Neural cell (in vitro differentiated cells): Measurements from ENCODE around the gene CSMD2.

Experiments used
- EP300 ChIP-seq: fragments of 450-650 bp; conservative IDR thresholded peaks from 2 replicates; pipeline ENCODE4 v1.6.1; 2014; ENCODE audit warnings: antibody characterized with exemption, mild to moderate bottlenecking, moderate library complexity; ENCODE audit not compliant: poor library complexity, severe bottlenecking
- EZH2 ChIP-seq: fragments of 200-600, 300-800 bp; shearing (Covaris generic), sonication (generic); IDR thresholded peaks from 2 replicates; pipeline ENCODE4 v1.6.1; 2014; ENCODE audit warnings: antibody characterized with exemption, low read length, borderline replicate concordance, mild to moderate bottlenecking; ENCODE audit not compliant: insufficient read depth, poor library complexity, severe bottlenecking
- POLR2AphosphoS5 ChIP-seq: IDR thresholded peaks from 2 replicates; pipeline ENCODE4 v1.6.1; 2012
- TAF1 ChIP-seq: IDR thresholded peaks from 2 replicates; pipeline ENCODE4 v1.6.1; 2012; ENCODE audit warnings: low read depth
- TF ChIP-seq, protein P1 (sequence below): fragments of 450-650 bp; IDR thresholded peaks from 2 replicates; pipeline ENCODE4 v1.5.1; 2014; ENCODE audit warnings: antibody characterized with exemption, mild to moderate bottlenecking, moderate library complexity; ENCODE audit not compliant: poor library complexity, severe bottlenecking
- TF ChIP-seq, protein P2 (sequence below): IDR thresholded peaks from 2 replicates; pipeline ENCODE4 v1.6.1; 2012; ENCODE audit warnings: borderline replicate concordance

DNA sequence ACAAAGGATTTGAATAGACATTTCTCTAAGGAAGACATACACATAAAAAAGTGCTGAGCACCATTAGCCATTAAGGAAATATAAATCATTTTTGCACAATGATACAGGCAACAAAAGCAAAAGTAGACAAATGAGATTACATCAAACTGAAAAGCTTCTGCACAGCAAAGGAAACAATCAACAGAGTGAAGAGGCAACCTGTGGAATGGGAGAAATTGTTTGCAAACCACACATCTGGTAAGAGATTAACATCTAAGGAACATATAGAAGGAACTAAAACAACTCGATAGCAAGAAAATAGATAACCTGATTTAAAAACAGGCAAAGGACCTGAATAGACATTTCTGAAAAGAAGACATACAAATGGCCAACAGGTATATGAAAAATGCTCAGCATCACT lies 635.1 kb downstream of the CSMD2 start:
- TF ChIP-seq POLR2AphosphoS5 (no peak), TAF1 (no peak), EZH2 (no peak), EP300 (no peak)
- TF ChIP-seq, protein P1, sequence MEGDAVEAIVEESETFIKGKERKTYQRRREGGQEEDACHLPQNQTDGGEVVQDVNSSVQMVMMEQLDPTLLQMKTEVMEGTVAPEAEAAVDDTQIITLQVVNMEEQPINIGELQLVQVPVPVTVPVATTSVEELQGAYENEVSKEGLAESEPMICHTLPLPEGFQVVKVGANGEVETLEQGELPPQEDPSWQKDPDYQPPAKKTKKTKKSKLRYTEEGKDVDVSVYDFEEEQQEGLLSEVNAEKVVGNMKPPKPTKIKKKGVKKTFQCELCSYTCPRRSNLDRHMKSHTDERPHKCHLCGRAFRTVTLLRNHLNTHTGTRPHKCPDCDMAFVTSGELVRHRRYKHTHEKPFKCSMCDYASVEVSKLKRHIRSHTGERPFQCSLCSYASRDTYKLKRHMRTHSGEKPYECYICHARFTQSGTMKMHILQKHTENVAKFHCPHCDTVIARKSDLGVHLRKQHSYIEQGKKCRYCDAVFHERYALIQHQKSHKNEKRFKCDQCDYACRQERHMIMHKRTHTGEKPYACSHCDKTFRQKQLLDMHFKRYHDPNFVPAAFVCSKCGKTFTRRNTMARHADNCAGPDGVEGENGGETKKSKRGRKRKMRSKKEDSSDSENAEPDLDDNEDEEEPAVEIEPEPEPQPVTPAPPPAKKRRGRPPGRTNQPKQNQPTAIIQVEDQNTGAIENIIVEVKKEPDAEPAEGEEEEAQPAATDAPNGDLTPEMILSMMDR = no peak
- TF ChIP-seq, protein P2, sequence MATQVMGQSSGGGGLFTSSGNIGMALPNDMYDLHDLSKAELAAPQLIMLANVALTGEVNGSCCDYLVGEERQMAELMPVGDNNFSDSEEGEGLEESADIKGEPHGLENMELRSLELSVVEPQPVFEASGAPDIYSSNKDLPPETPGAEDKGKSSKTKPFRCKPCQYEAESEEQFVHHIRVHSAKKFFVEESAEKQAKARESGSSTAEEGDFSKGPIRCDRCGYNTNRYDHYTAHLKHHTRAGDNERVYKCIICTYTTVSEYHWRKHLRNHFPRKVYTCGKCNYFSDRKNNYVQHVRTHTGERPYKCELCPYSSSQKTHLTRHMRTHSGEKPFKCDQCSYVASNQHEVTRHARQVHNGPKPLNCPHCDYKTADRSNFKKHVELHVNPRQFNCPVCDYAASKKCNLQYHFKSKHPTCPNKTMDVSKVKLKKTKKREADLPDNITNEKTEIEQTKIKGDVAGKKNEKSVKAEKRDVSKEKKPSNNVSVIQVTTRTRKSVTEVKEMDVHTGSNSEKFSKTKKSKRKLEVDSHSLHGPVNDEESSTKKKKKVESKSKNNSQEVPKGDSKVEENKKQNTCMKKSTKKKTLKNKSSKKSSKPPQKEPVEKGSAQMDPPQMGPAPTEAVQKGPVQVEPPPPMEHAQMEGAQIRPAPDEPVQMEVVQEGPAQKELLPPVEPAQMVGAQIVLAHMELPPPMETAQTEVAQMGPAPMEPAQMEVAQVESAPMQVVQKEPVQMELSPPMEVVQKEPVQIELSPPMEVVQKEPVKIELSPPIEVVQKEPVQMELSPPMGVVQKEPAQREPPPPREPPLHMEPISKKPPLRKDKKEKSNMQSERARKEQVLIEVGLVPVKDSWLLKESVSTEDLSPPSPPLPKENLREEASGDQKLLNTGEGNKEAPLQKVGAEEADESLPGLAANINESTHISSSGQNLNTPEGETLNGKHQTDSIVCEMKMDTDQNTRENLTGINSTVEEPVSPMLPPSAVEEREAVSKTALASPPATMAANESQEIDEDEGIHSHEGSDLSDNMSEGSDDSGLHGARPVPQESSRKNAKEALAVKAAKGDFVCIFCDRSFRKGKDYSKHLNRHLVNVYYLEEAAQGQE = no peak
